DOHH2 (cell line): ENCODE results near the gene ATP4B.

Source experiments
- H3F3A ChIP-seq: fragments of 200-600 bp; sonication (generic), shearing (Covaris generic); 2 replicates; pipeline ENCODE4 v1.6.0; 2016; ENCODE audit warnings: antibody characterized with exemption, mild to moderate bottlenecking; ENCODE audit not compliant: control insufficient read depth, insufficient read depth
- H3K27ac ChIP-seq: fragments of 200-600 bp; sonication (generic); 2 replicates; pipeline ENCODE4 v1.5.1; 2014; ENCODE audit warnings: low read depth, mild to moderate bottlenecking, low read length, moderate library complexity
- H3K27me3 ChIP-seq: fragments of 200-600 bp; sonication (generic); 2 replicates; pipeline ENCODE4 v1.6.1; 2014; ENCODE audit warnings: mild to moderate bottlenecking, low read length, mixed read lengths; ENCODE audit not compliant: control insufficient read depth
- H3K36me3 ChIP-seq: fragments of 200-600 bp; sonication (generic); 2 replicates; pipeline ENCODE4 v1.6.1; 2014; ENCODE audit warnings: mild to moderate bottlenecking, low read length, moderate library complexity, mixed read lengths; ENCODE audit not compliant: control insufficient read depth
- H3K4me1 ChIP-seq: fragments of 200-600 bp; sonication (generic); 2 replicates; pipeline ENCODE4 v1.6.1; 2014; ENCODE audit warnings: mild to moderate bottlenecking, low read length, mixed read lengths; ENCODE audit not compliant: control insufficient read depth
- H3K4me2 ChIP-seq: fragments of 200-600 bp; sonication (generic); 2 replicates; pipeline ENCODE4 v1.6.0; 2014; ENCODE audit warnings: mild to moderate bottlenecking, low read length, moderate library complexity
- H3K4me3 ChIP-seq: fragments of 200-600 bp; sonication (generic); 2 replicates; pipeline ENCODE4 v1.5.1; 2014; ENCODE audit warnings: mild to moderate bottlenecking, low read length, mixed read lengths
- H3K79me2 ChIP-seq: fragments of 200-600 bp; sonication (generic); 2 replicates; pipeline ENCODE4 v1.6.1; 2014; ENCODE audit warnings: mild to moderate bottlenecking, low read length, mixed read lengths; ENCODE audit not compliant: control insufficient read depth
- H3K9me2 ChIP-seq: fragments of 200-600 bp; sonication (generic); replicated peaks from 2 replicates; pipeline ENCODE4 v1.6.1; 2014; ENCODE audit warnings: mild to moderate bottlenecking, low read length, mixed read lengths; ENCODE audit not compliant: control insufficient read depth
- H3K9me3 ChIP-seq: fragments of 200-600 bp; sonication (generic); 2 replicates; pipeline ENCODE4 v1.6.1; 2014; ENCODE audit warnings: antibody characterized with exemption, low read length, mixed read lengths; ENCODE audit not compliant: control insufficient read depth, insufficient read depth
- H4K20me1 ChIP-seq: fragments of 200-600 bp; sonication (generic); 2 replicates; pipeline ENCODE4 v1.6.0; 2014; ENCODE audit warnings: low read depth, mild to moderate bottlenecking, antibody characterized with exemption, low read length, moderate library complexity; ENCODE audit not compliant: control insufficient read depth, insufficient read depth
- CTCF ChIP-seq: fragments of 200-600 bp; sonication (generic); IDR thresholded peaks from one replicate; pipeline ENCODE4 v1.5.1; 2014; ENCODE audit warnings: antibody characterized with exemption, mild to moderate bottlenecking, low read depth, low read length; ENCODE audit not compliant: poor library complexity, severe bottlenecking
- EZH2phosphoT487 ChIP-seq: fragments of 200-600 bp; sonication (generic); IDR thresholded peaks from 2 replicates; pipeline ENCODE4 v1.6.1; 2017; ENCODE audit warnings: borderline replicate concordance, mild to moderate bottlenecking, antibody characterized with exemption, low read length, moderate library complexity, mixed read lengths

Gene ATP4B

GRCh38 chr13:113666329-113666670 is 8.3 kb upstream of the ATP4B start:
- H3K9me3 ChIP-seq: peaks cover 13% of the 10 kb centered on the region; the same call in 1 of the 2 replicates
- no peaks in the 10 kb centered on the region for H3F3A ChIP-seq
- 0 out of 2 replicates have a peak, but pooled peaks cover 2% of the 10 kb centered on the region for H3K27me3 ChIP-seq
- H4K20me1 ChIP-seq: no peaks in the 10 kb centered on the region
- H3K9me2 ChIP-seq: no peaks in the 10 kb centered on the region
- no peak overlapping the region for H3K27ac ChIP-seq
- no peaks in the 10 kb centered on the region for H3K36me3 ChIP-seq
- no peaks in the 10 kb centered on the region for H3K79me2 ChIP-seq
- no peak overlapping the region for H3K4me2 ChIP-seq
- H3K4me3 ChIP-seq: no peak overlapping the region
- no peaks in the 10 kb centered on the region for H3K4me1 ChIP-seq
- no peak for TF ChIP-seq EZH2phosphoT487
- no peak for TF ChIP-seq CTCF

GRCh38 chr13:113665597-113666328 is 7.8 kb upstream of the ATP4B start:
- no peaks in the 10 kb centered on the region for H4K20me1 ChIP-seq
- H3K27ac ChIP-seq: no peak overlapping the region
- no peak overlapping the region for H3K4me3 ChIP-seq
- H3F3A ChIP-seq: no peaks in the 10 kb centered on the region
- TF ChIP-seq EZH2phosphoT487 (no peak), CTCF (no peak)
- H3K4me2 ChIP-seq: no peak overlapping the region
- H3K4me1 ChIP-seq: no peaks in the 10 kb centered on the region
- peaks cover 13% of the 10 kb centered on the region; the same call in 1 of the 2 replicates for H3K9me3 ChIP-seq
- H3K79me2 ChIP-seq: no peaks in the 10 kb centered on the region
- 0 out of 2 replicates have a peak, but pooled peaks cover 2% of the 10 kb centered on the region for H3K27me3 ChIP-seq
- no peaks in the 10 kb centered on the region for H3K36me3 ChIP-seq
- H3K9me2 ChIP-seq: no peaks in the 10 kb centered on the region

- no peak overlapping the region for H3K4me2 ChIP-seq
- TF ChIP-seq EZH2phosphoT487 (no peak), CTCF (no peak)
- H3K4me3 ChIP-seq: no peak overlapping the region
- peaks cover 13% of the 10 kb centered on the region; the same call in 1 of the 2 replicates for H3K9me3 ChIP-seq
- no peak overlapping the region for H3K27ac ChIP-seq
- no peaks in the 10 kb centered on the region for H3K4me1 ChIP-seq
- no peaks in the 10 kb centered on the region for H3K9me2 ChIP-seq
- H3F3A ChIP-seq: no peaks in the 10 kb centered on the region
- H4K20me1 ChIP-seq: no peaks in the 10 kb centered on the region
- H3K36me3 ChIP-seq: no peaks in the 10 kb centered on the region
- H3K79me2 ChIP-seq: no peaks in the 10 kb centered on the region
- 0 out of 2 replicates have a peak, but pooled peaks cover 2% of the 10 kb centered on the region for H3K27me3 ChIP-seq
These were observed 7.0 kb upstream of the ATP4B start for GRCh38 chr13:113664751-113665596.
